Fibroblast of peridontal ligament (primary cell): ENCODE results near the gene VIT.
A peak's percentile ranks its signal among the peaks of the same experiment; 100 is the strongest.

ENCODE experiments used
- DNase-seq: peaks from one replicate; pipeline ENCODE4 v3.0.0-alpha.2; 2010; ENCODE audit errors: extremely low read depth

The VIT gene, protein sequence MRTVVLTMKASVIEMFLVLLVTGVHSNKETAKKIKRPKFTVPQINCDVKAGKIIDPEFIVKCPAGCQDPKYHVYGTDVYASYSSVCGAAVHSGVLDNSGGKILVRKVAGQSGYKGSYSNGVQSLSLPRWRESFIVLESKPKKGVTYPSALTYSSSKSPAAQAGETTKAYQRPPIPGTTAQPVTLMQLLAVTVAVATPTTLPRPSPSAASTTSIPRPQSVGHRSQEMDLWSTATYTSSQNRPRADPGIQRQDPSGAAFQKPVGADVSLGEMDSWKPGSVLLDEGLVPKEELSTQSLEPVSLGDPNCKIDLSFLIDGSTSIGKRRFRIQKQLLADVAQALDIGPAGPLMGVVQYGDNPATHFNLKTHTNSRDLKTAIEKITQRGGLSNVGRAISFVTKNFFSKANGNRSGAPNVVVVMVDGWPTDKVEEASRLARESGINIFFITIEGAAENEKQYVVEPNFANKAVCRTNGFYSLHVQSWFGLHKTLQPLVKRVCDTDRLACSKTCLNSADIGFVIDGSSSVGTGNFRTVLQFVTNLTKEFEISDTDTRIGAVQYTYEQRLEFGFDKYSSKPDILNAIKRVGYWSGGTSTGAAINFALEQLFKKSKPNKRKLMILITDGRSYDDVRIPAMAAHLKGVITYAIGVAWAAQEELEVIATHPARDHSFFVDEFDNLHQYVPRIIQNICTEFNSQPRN

DNA sequence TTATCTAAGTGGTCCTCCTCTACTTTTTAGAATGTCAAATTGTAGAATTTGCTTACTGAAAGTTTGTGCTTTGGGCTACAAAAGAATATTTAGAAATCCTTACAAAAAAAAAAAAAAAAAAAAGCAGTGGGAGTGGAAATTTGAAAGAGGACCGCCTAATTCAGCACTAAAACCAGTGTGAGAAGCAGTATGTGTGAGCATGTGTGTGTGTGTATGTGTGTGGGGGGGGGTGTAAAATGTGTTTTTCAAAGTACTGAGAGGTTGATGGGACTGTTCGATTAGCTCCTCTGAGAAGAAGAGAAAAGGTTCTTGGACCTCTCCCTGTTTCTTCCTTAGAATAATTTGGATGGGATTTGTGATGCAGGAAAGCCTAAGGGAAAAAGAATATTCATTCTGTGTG is at the start of gene VIT:
Gene VIT (plus strand): TSS at position 175 of the 400 bp plus-strand sequence. CDS start 19,664 bp downstream, outside the sequence.
- DNase-seq: peak; percentile 69

DNA sequence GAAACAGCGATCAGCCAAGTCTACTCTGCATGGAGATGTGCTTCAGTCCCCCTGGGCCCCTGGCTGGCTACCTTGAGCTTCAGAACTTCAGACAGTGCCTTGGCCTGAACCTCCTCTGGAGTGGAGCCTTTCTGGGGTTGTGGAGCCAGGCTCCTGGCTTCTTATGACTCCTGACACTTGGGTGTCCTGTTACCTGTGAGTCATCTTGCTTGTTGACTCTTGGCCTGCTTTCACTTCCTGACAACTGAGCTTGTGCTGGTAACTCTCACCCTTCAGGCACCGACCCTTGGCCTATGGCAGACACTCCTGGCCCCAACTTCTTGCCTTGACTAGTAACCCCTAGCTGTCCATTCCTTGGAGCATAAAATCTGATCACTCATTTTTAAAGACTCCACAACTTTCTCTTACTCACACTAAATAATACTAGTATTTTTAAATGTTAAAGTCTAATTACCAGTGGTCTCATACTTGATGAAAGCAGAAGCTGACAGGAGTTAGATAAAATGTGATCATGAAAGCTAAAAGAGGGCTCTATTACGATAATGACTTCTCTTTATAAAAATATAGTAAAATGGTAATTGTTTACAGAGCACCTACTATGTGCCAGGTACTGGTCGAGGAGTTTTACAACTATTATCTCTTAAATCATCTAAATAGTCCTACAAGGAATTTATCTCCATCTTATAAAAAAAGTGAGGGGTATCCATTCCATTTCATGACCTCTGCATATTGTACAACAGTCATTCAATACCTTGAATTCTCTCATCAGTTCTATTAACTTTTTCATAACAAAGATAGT is 46.3 kb upstream of the VIT start:
- peak; percentile 66 for DNase-seq

DNA sequence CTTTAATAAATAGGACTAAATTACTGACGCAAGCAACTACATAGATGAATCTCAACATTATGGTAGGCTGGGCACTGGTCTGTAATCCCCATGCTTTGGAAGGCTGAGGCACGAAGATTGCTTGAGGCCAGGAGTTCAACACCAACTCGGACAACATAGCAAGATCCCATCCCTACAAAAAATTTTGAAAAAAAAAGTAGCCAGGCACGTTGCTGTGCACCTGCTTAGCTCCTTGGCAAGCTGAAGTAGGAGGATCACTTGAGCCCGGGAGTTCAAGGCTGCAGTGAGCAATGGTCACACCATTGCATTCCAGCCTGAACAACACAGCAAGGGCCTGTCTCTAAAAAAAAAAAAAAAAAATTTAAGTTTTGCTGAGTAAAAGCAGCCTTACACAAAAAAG is 43.4 kb upstream of the VIT start:
- no peak for DNase-seq

DNA sequence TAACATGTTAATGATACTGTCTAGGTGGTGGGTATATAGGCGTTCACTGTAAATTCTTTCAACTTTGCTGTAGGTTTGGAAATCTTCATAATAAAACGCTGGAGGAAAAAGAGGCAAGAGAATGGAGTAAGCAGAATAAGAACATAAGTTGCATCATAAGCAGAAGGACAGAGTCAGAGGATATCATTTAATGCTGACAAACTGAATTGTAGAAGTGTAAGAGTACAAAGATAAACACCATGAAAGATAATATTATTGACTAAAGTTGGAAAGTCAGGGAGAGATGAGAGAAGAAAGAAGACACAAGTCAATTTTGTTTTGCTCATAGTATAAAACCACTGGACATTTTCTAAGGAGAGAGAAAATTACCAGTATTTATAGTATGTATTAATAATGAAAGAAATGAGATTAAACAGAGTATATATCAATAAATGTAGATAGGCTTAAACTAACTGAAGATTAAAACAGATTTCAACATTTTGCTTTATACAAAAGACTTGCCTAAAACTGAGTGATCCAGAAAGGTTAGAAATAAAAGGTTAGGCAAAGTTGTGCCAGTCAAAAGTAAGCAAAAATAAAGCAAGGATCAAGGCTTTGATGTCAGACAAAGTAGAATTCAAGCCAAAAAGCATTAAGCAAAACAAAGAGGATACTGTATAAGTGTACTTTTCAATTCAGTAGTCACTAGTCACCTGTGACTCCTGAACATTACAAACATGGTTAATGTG is 42.4 kb upstream of the VIT start:
- DNase-seq: no peak

DNA sequence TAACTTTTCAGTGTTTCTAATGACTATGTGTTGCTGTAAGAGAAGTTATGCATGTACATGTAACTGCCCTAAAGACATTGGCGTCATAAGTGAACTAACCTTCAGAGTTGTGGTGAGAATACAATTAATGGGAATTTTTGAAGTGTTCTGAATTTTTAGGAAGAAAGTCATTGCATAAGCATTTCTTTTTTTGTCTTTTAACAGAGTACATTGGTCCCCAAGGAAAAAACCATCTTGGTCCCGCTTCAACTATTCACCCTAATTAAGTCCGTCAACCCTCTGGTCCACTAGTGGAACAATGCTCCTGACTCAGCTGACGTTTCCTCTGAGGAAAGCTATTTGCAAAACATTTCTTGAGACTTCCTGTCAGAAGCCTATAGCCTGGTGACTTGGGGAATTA is 41.1 kb upstream of the VIT start:
- peak; percentile 83 for DNase-seq

DNA sequence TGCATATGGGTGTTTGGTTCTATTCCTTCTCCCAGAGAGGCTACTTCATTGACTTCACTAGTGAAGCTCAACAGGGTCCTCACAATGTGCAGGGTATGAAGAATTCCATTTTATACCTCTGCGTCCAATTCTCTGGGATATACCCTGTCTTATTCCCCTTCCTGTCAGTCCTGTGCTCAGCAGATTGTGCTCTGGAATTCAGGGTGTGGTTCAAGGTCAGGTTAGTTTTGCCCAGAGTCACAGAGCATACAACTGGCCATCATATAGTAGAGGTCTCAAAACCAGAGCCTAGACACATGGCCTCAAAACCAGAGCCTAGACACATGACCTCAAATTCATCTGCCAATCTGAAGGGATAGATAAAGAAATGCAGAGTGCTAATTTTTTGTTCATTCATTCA is 38.8 kb upstream of the VIT start:
- DNase-seq: no peak

DNA sequence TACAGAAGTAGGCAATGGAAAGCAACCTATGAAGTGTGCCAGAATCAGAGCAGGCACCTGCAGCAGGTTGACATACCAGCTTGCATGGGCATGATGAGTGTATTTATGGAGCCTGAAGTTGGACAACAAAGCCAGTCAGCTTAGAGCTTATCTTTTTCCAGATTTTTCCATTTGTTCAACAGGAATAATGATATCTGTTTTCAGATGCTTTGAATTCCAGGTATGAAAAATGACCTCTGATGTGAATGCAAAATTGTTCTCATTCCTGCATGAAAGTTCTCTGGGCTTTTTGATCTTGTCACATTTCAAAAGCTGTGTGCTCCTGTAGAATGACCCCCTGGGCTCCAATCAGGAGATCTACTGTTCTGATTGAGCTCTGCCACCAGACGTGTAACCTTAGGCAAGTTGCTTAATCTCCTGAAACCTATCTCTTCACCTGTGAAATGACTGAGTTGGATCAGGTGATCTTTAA is 38.2 kb upstream of the VIT start:
- DNase-seq: no peak

DNA sequence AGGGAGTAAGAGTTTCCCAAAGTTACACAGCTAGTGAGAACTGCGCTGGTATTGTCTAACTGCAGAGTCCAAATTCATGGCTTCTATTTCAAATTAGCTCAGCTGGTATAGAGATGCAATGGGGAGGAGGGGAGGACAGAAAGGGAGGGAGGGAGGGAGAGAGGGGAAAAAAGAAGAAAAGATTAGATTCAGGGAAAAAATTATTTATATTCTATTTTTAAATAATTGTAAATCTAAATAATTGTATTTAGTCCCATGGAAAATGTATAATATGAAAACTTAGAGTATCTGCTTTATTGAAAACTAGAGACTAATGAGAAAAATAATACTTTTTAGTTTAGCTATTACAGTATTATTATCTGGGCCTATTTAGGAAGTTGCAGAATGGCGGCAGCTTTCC is 37.3 kb upstream of the VIT start:
- no peak for DNase-seq

DNA sequence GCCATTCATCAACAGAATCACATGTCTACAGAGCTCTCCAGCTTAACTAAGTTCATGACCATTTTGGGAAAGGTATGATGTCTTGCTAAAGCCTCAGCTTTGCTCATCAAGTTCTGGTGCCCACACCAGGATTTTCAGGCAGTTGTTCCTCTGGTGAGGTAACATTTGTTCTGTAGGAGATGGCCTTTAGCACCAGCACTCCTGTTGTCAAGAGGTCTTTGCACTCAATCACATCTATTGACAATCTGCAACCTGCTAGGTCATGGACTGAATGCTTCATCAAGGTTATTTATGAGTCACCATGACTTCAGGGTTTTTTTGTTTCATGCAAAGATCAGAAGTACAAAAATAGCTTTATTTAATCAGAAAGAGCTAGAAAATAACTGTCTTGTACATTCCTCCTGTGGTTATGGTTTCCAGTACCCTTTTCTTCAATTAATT is 36.6 kb upstream of the VIT start:
- DNase-seq: peak; percentile 30

DNA sequence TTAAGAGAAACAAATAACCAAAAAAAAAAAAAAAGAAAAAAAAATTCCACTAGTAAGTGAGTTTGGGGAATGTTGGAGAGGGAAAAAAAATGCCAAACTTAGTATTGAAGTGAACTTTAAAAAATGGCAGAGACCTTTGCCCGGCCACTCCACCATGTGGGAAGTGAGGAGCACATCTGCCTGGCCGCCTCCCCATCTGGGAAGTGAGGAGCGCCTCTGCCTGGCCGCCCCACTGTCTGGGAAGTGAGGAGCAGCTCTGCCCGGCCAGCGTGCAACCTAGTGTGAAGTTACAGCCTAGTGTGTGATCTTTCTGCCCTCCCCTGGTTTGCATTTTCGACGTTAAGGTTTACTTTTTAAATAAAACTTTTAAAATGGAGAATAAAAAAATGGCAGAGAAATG is 33.9 kb upstream of the VIT start:
- DNase-seq: no peak

DNA sequence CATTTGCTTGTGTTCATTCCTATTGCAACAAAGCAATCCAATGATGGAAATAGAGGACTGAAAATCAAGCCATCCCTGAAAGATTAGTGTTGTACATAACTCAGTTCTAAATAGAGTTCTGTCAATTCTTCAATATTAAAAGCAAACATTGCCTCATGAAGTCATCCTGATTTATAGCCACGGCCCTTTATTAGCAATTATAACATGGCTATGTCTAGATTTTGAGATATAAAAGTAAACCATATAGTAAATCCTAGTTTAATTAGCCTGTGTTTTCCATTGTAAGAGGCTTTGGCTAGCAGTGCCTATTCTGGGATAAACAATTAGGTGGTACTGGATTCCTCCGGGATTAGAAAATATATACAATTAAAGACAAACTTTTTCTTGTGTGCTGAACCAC is 33.2 kb upstream of the VIT start:
- DNase-seq: no peak

DNA sequence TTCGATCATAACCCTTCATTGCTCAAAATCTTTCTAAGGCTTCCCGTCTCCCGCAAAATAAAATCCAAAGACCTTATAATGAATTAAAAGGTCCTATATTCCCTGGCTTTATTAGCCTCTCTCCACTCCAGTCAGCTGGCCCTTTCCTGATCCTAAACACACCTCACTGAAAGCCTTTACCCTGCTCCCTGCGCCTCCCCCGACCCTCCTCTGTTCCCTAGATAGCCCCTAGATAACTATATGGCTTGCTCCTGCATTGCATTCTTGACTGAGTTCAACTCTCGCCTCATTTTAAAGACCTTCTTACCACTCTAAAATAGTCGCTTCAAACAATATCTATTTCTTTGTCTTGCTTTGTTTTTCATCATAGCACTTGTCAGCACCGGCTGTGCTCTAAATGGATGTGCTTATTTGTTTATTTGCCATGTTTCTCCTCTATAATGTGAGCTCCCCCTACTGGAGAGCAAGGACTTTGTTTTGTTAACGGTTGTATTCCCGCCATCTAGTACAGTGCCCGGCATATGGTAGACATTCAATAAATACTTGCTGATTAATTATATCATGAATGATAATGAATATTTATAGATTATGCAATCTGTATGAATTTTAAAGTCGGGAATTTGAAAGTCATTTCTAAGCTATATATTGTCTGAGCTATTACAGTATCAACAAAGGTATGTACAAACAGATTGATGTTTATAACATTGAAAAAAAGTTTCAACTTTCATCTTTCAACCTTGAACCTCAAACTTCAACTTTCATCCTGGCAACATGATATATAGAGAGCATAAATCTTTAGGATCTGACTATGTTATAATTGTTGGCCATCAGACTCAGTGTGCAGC is 32.4 kb upstream of the VIT start:
- DNase-seq: peak; percentile 90

DNA sequence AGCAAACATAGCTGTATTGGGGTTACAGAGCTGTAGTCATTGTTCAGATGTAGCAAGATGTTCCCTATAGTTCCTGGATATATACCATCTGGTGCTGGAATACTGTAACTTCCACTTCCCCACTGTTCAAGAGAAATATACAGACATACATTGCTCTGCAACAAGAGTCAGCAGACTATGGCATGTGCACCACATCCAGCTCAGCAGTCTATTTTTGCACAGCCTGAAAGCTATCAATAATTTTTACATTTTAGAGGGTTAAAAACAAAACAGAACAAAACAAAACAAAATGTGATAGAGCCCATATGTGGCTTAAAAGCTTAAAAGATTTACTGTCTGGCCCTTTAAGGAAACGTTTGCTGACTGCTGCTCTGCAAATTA is 31.8 kb upstream of the VIT start:
- DNase-seq: no peak

DNA sequence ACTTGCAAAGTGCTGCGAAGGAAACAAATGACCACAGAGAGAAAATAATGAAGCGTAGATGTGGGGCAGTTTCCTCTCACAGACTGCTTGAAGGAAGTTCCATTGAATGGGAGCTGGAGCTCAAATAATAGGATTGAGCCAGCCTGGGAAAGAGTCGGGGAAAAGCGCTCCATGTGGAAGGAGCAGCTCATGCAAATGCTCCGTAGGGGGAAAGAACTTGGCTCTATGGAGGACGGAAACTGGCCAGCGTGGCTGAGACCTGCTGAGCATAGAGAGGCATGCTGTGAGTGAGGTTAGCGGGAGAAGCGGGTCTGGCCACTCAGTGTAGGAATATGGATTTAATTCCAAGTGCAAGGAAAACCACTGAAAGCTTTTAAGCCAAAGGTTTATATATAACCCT is 28.6 kb upstream of the VIT start:
- no peak for DNase-seq

DNA sequence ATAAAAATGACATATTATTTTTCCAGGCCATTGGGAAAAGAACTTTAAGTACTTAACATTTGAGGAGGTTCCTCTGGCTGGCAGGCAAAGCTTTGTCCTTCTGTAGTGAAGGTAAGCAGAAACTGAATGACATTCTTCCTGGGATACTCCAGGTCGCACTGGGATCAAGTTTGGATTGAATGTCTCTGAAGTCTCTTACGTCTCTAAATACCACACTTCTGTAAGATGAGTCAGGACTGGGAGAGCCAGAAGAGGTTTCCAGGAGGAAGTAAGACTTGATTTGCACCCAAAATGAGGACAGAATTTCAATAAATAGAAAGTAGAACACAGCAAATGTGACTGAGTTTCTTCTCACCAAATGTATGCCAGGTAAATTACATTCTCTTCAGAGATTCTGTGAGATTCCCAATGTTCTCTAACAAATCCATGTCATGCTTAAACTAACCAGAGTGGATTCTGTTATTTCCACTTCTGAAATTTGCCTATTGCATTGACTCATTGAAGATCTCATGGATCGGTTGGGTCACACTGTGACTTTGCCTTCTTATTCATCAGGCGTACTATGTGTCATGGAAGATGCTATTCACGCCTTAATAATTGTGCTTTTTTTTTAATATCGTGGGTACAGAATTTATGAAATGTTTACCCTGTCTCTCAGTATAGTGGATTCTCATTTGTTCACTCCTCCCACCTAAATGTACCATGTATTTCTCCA is 25.5 kb upstream of the VIT start:
- peak; percentile 45 for DNase-seq

DNA sequence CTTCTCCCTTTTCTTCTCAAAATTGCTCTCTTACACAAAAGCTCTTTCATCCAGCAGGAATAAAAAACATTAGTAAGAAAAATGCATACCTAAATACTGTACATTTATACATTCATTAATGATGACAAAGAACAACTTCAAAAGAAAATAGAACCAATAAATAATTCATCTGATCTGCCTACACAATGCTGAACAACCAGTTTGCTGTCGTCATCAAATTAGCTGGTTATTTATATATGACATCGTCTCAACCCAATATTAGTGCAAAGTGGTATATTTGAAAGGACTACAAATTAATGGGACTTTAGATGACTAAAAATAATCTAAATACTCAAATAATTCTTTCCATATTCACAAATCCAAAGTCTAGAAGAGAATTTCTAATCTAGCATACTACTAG is 24.8 kb upstream of the VIT start:
- no peak for DNase-seq

DNA sequence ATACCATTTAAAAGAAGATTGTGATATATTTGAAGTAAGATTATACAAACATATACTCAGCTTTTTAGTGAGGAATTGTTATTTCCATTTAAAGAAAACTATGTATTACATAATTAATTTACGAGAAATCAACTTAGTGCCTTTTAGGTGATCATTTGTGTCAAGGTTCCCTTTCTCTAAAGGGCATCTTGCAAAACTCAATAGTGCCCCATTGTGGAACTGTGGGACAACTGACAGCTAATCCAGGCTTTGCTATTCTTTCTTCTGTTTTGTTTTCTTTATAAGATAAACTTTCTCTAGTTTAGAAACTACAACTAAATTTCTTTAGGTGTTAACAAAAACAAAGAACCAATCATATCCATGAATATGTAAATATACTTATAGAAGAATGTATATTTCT is 24.3 kb upstream of the VIT start:
- peak; percentile 75 for DNase-seq

DNA sequence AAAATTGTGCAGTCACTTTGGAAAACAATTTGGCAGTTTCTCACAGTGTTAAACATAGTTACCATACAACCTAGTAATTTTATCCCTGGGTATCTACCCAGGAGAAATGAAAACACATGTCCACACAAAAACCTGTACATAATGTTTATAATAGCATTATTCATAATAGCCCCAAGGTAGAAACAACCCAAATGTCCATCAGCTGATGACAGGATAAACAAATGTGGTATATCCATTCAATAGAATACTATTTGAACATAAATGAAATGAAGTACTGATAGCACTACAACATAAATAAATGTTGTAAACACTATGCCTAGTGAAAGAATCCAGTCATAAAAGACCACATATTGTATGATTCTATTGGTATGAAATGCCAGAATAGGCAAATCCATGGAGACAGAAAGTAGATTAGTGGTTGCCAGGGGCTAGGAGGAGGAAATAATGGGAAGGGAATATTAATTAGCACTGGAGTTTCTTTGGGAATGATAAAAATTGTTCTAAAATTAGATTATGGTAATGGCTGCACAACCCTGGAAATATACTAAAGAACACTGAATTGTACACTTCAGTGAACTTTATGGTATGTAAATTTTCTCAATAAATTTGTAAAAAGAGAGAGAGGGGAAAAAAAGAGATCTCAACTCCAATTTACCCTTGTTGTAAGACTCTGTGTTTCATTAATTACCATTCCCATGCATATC is 20.8 kb upstream of the VIT start:
- no peak for DNase-seq

DNA sequence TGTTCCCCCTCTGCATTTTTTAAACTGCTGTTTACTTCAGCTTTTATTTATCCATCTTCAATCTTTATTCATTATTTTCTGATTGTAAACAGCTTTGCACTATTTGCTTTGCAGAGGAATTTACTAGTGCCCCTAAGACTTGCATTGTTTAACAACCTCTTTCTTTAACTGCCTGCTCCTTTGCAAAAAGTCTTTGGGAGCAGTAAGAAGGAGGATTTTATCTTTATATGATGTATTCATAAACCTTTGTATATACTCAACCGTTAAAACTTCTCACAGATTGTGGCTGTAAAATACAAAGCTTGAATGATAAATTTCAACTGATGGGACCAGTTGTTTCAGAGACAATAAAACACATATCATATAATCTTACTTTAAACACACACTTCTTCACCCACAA is 20.1 kb upstream of the VIT start:
- DNase-seq: no peak

DNA sequence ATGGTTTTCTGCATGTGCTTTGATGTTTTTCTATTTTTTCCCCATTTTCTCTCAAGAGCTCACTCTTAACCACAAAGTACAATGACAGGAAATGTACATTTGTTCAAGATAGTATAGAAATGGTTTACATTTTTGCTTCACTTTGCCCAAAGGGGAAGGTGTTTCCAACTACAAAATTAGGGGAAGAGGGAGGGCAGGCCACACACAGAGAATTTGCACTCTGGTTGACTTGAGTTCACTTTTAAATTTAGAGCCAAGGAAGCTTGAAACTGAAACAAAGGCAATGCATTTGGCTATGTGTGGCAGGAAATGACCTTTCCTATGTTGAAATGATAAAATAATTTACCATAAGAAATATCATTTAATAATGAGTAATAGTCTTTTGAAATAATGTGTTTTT is 19.1 kb upstream of the VIT start:
- no peak for DNase-seq
